HG02870 (cell line): ENCODE results near the gene MAB21L4.

Experiments used
- ATAC-seq: cut with Tn5 transposase; IDR thresholded peaks from one replicate; pipeline ENCODE4 v1.9.1; 2021; ENCODE audit warnings: mild to moderate bottlenecking, moderate library complexity; ENCODE audit not compliant: unreplicated experiment

Gene MAB21L4

GRCh38 chr2:240895656-240896388 lies at the start of gene MAB21L4:
Gene MAB21L4 (minus strand): TSS chr2:240896156. CDS start chr2:240895997, 159 bp downstream.
- ATAC-seq: no peak

DNA sequence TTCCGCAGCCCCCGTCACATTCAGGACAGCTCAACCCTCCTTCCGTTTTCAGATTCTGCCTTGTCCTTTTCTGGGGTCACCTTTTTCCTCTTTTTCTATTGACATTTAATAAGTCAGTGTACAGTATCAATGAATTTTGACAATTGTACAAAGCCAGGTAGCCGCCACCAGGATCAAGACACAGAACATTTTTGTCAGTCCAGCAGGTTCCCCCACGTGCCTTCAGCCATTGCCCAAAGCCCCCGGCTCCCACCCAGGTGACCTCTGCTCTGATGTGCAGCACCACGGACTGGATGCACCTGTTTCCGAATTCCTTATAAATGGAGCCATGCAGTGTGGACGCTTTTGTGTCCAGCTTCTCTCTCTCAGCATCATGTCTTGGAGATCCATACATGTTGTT lies 40.1 kb upstream of the MAB21L4 start:
- no peak for ATAC-seq

- no peak for ATAC-seq
Observed at GRCh38 chr2:240935103-240935876, 39.3 kb upstream of the MAB21L4 start.

DNA sequence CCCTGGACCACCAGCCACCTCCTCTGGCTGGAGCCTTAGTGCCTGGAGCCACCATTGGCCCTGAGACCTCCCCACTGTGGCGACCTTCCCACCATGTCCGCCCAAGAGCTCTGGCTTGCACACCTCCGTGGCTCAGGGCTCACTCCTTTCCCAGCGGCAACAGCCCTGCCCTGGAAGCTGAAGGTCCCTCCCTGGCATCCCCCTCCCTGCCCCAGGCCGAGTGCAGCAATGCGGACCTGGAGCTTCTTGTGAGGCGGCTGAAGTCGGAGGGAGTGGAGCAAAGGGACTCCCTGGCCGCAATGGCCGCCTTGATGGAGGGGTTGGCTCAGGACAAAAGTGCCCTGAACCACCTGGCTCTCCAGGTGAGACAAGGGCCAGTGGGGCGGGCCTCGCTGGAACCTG lies 38.7 kb upstream of the MAB21L4 start:
- ATAC-seq: no peak

DNA sequence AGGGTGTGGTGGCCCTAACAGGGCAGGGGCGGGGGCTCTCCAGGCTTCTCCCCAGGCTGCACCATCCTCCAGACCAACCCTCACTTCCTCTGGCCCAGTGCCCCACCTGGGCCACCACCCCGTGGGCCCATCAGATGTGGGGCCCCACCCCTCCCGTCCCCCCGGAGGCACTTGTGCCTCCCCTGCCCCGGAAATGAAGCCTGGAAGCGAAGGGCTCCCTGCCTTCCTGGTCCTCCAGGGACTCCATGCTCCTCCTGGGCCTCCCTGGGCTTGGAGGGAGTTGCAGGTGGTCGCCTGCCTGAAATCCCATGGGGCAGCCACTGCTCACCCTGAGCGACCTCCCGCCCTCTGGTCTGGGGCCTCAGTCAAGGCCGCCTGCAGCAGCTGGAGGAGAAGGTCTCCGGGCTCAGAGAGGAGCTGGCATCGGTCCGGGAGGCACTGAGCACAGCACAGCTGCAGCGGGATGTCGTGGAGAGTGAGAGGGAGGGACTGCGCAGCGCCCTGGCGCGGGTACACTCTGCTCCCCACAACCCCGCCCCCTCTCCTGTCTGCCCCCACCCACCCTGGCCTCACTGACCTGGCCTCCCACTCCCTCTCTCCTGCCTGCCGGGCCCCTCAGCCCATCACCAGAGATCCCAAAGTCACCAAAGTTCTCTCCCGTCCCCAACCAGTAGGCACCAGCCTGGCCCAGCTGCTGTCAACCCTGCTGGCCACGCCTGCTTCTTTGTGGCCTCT lies 38.2 kb upstream of the MAB21L4 start:
- ATAC-seq: no peak

- no peak for ATAC-seq
Observed at GRCh38 chr2:240933048-240933965, 37.4 kb upstream of the MAB21L4 start.

DNA sequence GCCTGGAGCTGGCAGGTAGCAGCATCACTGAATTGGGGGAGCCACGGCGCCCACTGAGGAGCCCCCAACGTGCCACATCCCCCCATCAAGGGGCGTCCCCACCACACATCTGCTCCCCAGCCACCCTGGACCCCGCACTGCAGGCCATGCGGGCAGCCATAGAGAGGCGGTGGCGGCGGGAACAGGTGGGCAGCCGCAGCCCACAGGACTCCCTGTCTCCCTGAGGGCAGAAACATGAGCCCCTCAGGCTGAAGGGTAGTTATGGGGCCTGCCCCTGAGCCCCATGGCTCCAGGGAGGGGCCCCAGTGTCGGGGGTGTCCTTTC lies 36.7 kb upstream of the MAB21L4 start:
- no peak for ATAC-seq

GRCh38 chr2:240932001-240932723 lies 36.2 kb upstream of the MAB21L4 start:
- no peak for ATAC-seq

DNA sequence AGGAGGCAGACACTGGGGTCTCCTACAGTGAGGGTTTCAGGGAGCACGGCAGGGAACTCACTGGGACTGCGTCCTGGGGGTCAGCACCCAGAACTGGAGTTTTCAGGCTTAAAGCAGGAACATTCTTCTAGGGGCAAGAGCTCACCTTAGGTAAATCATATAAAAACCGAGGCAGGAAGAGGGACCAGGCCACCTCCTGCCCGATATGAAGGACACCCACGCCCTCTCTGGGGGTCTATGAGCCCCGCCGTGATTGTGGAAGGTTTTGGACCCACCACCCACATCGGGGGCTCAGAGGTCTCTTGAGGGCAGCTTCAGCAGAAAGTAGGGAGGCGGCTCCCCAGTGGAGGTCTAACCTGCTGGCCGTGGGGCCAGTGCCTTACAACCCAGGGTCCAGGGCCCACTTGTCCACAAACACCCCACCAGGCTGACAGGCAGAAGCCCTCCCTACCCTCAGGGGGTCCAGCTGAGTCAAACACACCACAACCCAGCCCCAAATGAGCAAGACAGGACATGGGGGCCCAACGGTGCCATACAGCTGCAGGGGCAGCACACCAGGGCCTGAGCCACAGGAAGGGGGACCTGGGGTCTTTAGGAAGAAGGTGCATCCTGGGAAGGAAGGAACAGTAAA lies 35.5 kb upstream of the MAB21L4 start:
- ATAC-seq: no peak

DNA sequence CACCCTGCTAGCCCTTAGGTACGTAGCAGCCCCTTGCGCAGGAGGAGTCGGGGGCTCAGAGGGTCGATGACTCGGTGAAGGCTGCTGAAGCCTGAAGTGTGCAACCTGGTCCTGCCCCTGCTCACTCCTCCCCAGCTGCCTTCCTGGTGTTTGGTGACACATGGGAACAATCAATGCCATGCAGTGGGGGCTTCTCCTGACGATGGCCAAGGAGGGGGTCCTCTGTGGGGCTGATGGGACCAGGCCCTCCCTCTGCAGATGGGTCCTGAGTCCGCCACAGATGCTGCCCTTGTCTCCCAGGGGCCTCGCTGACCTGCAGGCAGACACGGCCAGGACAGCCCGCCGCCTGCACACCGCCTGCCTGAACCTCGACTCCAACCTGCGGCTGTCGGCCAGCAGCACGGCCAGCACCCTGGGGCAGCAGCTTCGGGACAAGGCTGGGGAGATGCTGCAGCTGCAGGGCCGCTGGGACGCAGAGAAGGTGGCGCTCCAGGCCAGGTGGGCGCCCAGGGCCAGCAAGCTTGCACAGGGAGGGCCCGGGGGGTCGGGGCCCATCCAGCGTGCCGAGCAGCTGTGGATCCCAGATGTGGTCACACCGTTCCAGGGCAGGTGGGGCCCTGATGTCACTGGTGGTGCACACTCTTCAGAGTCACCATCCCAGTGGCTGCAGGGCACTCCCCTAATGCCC lies 34.8 kb upstream of the MAB21L4 start:
- no peak for ATAC-seq

- ATAC-seq: no peak
Observed at GRCh38 chr2:240930096-240930630, 34.2 kb upstream of the MAB21L4 start.

DNA sequence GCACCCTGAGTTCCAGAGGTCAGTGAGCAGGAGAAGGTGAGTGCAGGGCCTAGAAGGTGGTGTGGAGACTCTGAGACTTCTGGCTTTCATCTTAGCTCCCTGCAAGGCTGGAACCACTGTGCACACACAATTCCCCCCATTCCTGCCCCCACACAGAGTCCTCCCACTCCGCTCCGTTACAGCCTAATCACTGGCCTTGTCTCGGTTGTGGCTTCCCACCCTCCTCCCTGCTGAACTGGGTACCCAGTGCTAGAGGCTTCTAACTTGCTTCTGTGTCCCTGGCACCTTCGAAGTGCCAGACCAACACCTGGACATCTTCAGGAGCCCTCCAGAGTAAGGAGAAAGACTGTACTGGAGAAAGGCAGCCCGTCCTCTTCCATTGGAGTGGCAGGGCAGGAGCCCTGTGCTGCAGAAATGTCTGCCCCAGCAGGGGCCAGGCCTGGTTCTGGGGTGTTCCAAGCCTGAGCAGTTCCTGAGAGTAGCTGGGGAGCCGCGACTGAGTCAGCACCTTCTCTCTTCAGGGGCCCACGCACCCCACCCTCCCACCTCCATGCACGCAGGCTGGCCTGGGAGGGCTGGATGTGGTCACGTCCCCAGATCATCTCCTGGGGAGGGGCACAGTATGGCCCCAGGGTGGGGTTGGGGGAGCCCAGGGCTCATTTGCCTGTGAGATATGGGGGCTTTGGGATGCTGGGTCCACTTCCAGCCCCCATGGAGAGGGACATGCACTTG lies 33.6 kb upstream of the MAB21L4 start:
- ATAC-seq: no peak

- ATAC-seq: no peak
Observed at GRCh38 chr2:240928476-240929363, 32.8 kb upstream of the MAB21L4 start.

- ATAC-seq: no peak
Observed at GRCh38 chr2:240927390-240927781, 31.4 kb upstream of the MAB21L4 start.

DNA sequence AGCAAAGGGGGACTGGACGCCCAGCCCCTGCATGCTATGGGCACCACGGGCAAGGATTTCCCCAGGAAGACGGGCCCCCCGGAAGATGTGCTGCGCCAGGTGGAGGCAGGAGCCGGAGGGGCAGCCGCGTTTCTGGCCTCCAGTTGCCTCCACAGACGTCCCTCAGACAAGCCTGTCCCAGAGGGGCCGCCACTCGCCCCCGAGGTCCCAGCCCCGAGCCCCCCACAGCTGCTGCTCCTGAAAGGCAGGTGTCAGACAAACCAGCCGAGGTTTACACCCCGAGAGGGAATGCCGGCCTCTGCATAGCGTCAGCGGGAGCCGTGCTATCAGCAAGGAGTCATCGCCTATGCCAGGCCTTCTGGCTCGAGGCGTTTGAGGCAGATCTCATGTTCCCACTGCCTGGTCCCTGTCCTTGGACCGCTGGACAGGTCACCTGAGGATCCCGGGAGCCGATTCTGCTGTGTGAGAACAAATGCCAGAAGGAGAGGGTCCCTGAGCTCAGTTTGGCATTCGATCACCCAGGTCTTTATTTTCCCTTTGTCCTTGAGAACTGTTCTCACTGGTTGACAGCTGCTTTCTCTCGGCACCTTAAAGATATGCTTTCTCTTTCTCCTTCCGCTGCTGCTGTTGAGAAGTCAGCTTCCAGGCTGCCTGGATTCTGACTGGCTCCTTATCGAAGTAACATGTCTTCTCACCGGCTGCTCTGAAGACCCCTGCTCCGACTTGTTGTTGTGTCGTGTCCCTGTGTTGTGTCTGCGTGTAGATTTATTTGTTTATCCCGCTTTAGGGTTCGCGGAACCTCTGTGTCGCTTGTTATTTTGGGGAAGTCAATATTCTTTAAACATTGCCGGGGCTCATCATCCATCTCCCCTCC lies 30.8 kb upstream of the MAB21L4 start:
- no peak for ATAC-seq
